Measurements from ENCODE around the gene FBXW12. TPM values are rescaled to one million over a fixed set of nuclear protein-coding genes. Genes with fewer than 3 reads are reported as not detected.

The FBXW12 gene
- total and polyA plus RNA-seq, 2 experiments from 2014 or later: not detected

- no peak overlapping the region for H3K4me2 ChIP-seq
- H3K36me3 ChIP-seq (replicated peaks; ENCODE audit: insufficient read depth, low read depth): no peaks in the 10 kb centered on the region
- no peaks in the 10 kb centered on the region for H3K9me3 ChIP-seq (ENCODE audit: low read depth)
- 91% methylated on average over 3 of the region's 3 CpGs for WGBS (ENCODE audit: low lambda C conversion rate, missing lambda C conversion rate)
- H4K20me1 ChIP-seq (ENCODE audit: insufficient read depth, poor library complexity, severe bottlenecking): peaks cover 41% of the 10 kb centered on the region
- H2AFZ ChIP-seq: no peak overlapping the region
- peaks cover 26% of the 10 kb centered on the region for H3K4me1 ChIP-seq (ENCODE audit: insufficient read depth)
- no peaks in the 10 kb centered on the region for H3K27me3 ChIP-seq
- H3K9me2 ChIP-seq (replicated peaks; ENCODE audit: insufficient read depth): no peaks in the 10 kb centered on the region
- H3K4me3 ChIP-seq: no peak overlapping the region
- no peak for TF ChIP-seq EZH2 (IDR thresholded peaks at IDR 0.05; ENCODE audit: borderline replicate concordance)
- no peak for TF ChIP-seq EZH2phosphoT487 (IDR thresholded peaks at IDR 0.05; ENCODE audit: low read depth, severe bottlenecking, unreplicated experiment)
- no peak for TF ChIP-seq CTCF (IDR thresholded peaks at IDR 0.05; ENCODE audit: poor library complexity)
- peaks cover 58% of the 10 kb centered on the region for H3K79me2 ChIP-seq
- no peak overlapping the region for H3K27ac ChIP-seq
- no peak for DNase-seq (ENCODE audit: low spot score)
These were observed 50.3 kb downstream of the FBXW12 start for GRCh38 chr3:48422272-48422671.

GRCh38 chr3:48422681-48423080, 50.7 kb downstream of the FBXW12 start:
- H2AFZ ChIP-seq: no peak overlapping the region
- H4K20me1 ChIP-seq (ENCODE audit: insufficient read depth, poor library complexity, severe bottlenecking): peaks cover 45% of the 10 kb centered on the region
- H3K27me3 ChIP-seq: no peaks in the 10 kb centered on the region
- 92% methylated on average over 8 of the region's 8 CpGs for WGBS (ENCODE audit: low lambda C conversion rate, missing lambda C conversion rate)
- no peak overlapping the region for H3K4me3 ChIP-seq
- H3K27ac ChIP-seq: no peak overlapping the region
- peaks cover 30% of the 10 kb centered on the region for H3K4me1 ChIP-seq (ENCODE audit: insufficient read depth)
- no peaks in the 10 kb centered on the region for H3K36me3 ChIP-seq (replicated peaks; ENCODE audit: insufficient read depth, low read depth)
- peaks cover 62% of the 10 kb centered on the region for H3K79me2 ChIP-seq
- no peaks in the 10 kb centered on the region for H3K9me3 ChIP-seq (ENCODE audit: low read depth)
- TF ChIP-seq EZH2 (IDR thresholded peaks at IDR 0.05; ENCODE audit: borderline replicate concordance) (no peak), EZH2phosphoT487 (IDR thresholded peaks at IDR 0.05; ENCODE audit: low read depth, severe bottlenecking, unreplicated experiment) (no peak), CTCF (IDR thresholded peaks at IDR 0.05; ENCODE audit: poor library complexity) (no peak)
- no peak overlapping the region for H3K4me2 ChIP-seq
- DNase-seq (ENCODE audit: low spot score): no peak
- H3K9me2 ChIP-seq (replicated peaks; ENCODE audit: insufficient read depth): no peaks in the 10 kb centered on the region

GRCh38 chr3:48423241-48423882, 51.3 kb downstream of the FBXW12 start:
- no peaks in the 10 kb centered on the region for H3K9me3 ChIP-seq (ENCODE audit: low read depth)
- no peaks in the 10 kb centered on the region for H3K36me3 ChIP-seq (replicated peaks; ENCODE audit: insufficient read depth, low read depth)
- WGBS (ENCODE audit: low lambda C conversion rate, missing lambda C conversion rate): 94% methylated on average over 25 of the region's 25 CpGs
- peaks cover 69% of the 10 kb centered on the region for H3K79me2 ChIP-seq
- no peak overlapping the region for H3K27ac ChIP-seq
- H4K20me1 ChIP-seq (ENCODE audit: insufficient read depth, poor library complexity, severe bottlenecking): peaks cover 49% of the 10 kb centered on the region
- H2AFZ ChIP-seq: no peak overlapping the region
- no peak for DNase-seq (ENCODE audit: low spot score)
- TF ChIP-seq CTCF (IDR thresholded peaks at IDR 0.05; ENCODE audit: poor library complexity) (no peak), EZH2phosphoT487 (IDR thresholded peaks at IDR 0.05; ENCODE audit: low read depth, severe bottlenecking, unreplicated experiment) (no peak), EZH2 (IDR thresholded peaks at IDR 0.05; ENCODE audit: borderline replicate concordance) (no peak)
- no peak overlapping the region for H3K4me3 ChIP-seq
- H3K4me1 ChIP-seq (ENCODE audit: insufficient read depth): peaks cover 34% of the 10 kb centered on the region
- no peaks in the 10 kb centered on the region for H3K9me2 ChIP-seq (replicated peaks; ENCODE audit: insufficient read depth)
- no peak overlapping the region for H3K4me2 ChIP-seq
- H3K27me3 ChIP-seq: no peaks in the 10 kb centered on the region
